C4-2B (cell line): Measurements from ENCODE around the gene SLC24A1.

Experiments used
- CTCF ChIP-seq: fragments of 450-650 bp; conservative IDR thresholded peaks from 2 replicates; pipeline ENCODE4 v1.5.1; 2017; ENCODE audit warnings: mild to moderate bottlenecking
- ZFX ChIP-seq: fragments of 450-650 bp; IDR thresholded peaks from 2 replicates; pipeline ENCODE4 v1.6.1; 2017

GRCh38 chr15:65630760-65631159, 9.0 kb downstream of the SLC24A1 start:
- no peak for TF ChIP-seq CTCF
- TF ChIP-seq ZFX: no peak
